Ovary (tissue), 9 donors: ENCODE measurements around the gene HIRA. TPM values are rescaled to one million over a fixed set of nuclear protein-coding genes. Genes with fewer than 3 reads are reported as not detected.
"Not testable (repeated sequence)": the region's sequence is repeated elsewhere in the genome, so short reads cannot be mapped to it uniquely, and the experiment has no call there.

Experiments used
- DNase-seq, 5 donors: peaks; one replicate each; pipeline ENCODE4 v3.0.0-alpha.2; 2019 to 2020
- H3K27ac ChIP-seq, 2 donors: fragments of 200-600 bp; one replicate each; pipeline versions ENCODE4 v1.5.1 to v1.8.0; 2019 to 2022
- H3K27me3 ChIP-seq: fragments of 200-600 bp; one replicate; pipeline ENCODE4 v1.8.0; 2022
- H3K36me3 ChIP-seq: fragments of 200-600 bp; sonication (generic); one replicate; pipeline ENCODE4 v1.5.1; 2019
- H3K4me1 ChIP-seq: one replicate; pipeline ENCODE4 v1.8.1; 2013; ENCODE audit warnings: mild to moderate bottlenecking, moderate library complexity; ENCODE audit not compliant: insufficient read depth
- H3K4me3 ChIP-seq: fragments of 200-600 bp; sonication (generic); one replicate; pipeline ENCODE4 v1.5.1; 2017
- H3K9me3 ChIP-seq, 2 donors: fragments of 200-600 bp in 1 of 2; sonication (generic) in 1 of 2; one replicate each; pipeline versions ENCODE4 v1.5.1 to v1.8.1; 2013 to 2019; ENCODE audit warnings: mild to moderate bottlenecking in 1 of 2, moderate library complexity in 1 of 2
- EP300 ChIP-seq: sonication (generic); formaldehyde crosslinking; IDR thresholded peaks from one replicate; pipeline ENCODE4 v1.6.1; 2017; ENCODE audit warnings: antibody characterized with exemption
- POLR2A ChIP-seq: fragments of 450-650 bp; IDR thresholded peaks from one replicate; pipeline ENCODE4 v1.6.1; 2017; ENCODE audit warnings: antibody characterized with exemption, mild to moderate bottlenecking, moderate library complexity
- WGBS, 3 donors: extraction: QIAGEN DNeasy Blood & Tissue Kit in 1 of 3; methylation state at CpG; one replicate each; pipeline versions ENCODE4 v1.1.5 to v1.1.7; 2013 to 2017; 5-methylcytosine and 5-hydroxymethylcytosine counted together
- intact Hi-C, 4 donors: fragments of 100-400 bp; cut with DNase I; formaldehyde crosslinking; loops; one replicate each; pipeline versions ENCODE4 v1.11.0 to v1.15.1; 2022 to 2023
- polyA plus RNA-seq, 2 donors: library from polyadenylated mRNA; stranded (reverse); fragments of 200-250 nt in 1 of 2; fragments of 350-450 nt in 1 of 2; fragmentation: Illumina TruSeq in 1 of 2; extraction: RNeasy Lipid Tissue Mini Kit (QIAGEN cat#74804) in 1 of 2; gene quantifications; one replicate each; pipeline ENCODE4 v1.2.3, GENCODE V29; 2013 to 2014
- total RNA-seq, 7 donors: library from RNA; depleted of rRNA in 2 of 7; stranded (reverse); fragments of >200 nt in 2 of 7; fragmentation: NEBNext Ultra II Directional in 3 of 7; extraction: Animal tissue kit (Norgen Biotek cat#: 25700) in 3 of 7; gene quantifications; one replicate each; pipeline versions ENCODE4 v1.1.0 to v1.2.4, GENCODE V29; 2016 to 2023
- TF ChIP-seq, protein P1 (sequence below), 3 donors: fragments of 450-650 bp in 2 of 3; fragments of 200-600 bp in 1 of 3; IDR thresholded peaks; one replicate each; pipeline versions ENCODE4 v1.5.1 to v1.8.0; 2016 to 2022; ENCODE audit warnings: antibody characterized with exemption in 3 of 3, mild to moderate bottlenecking in 1 of 3
- donor health status: DM: no; HTN: no; CAD: no; lungs with moderate emphysema.
- donor health status: DM: no; HTN: no; CAD: no.
- donor health status: Bipolar disorder and iron deficiency.
- donor health status: DM: yes; HTN: yes; CAD: no.
- donor health status: DM: no; HTN: no; CAD: no.
- donor health status: DM: yes; HTN: yes; CAD: no.

Gene HIRA
- total and polyA plus RNA-seq, 9 donors, result 7.2 to 31.6 (median 19.8) TPM

- TF ChIP-seq EP300 (no peak), POLR2A (no peak)
- TF ChIP-seq, protein P1, sequence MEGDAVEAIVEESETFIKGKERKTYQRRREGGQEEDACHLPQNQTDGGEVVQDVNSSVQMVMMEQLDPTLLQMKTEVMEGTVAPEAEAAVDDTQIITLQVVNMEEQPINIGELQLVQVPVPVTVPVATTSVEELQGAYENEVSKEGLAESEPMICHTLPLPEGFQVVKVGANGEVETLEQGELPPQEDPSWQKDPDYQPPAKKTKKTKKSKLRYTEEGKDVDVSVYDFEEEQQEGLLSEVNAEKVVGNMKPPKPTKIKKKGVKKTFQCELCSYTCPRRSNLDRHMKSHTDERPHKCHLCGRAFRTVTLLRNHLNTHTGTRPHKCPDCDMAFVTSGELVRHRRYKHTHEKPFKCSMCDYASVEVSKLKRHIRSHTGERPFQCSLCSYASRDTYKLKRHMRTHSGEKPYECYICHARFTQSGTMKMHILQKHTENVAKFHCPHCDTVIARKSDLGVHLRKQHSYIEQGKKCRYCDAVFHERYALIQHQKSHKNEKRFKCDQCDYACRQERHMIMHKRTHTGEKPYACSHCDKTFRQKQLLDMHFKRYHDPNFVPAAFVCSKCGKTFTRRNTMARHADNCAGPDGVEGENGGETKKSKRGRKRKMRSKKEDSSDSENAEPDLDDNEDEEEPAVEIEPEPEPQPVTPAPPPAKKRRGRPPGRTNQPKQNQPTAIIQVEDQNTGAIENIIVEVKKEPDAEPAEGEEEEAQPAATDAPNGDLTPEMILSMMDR (IDR thresholded peaks at IDR 0.05), result no peak
- Histone ChIP-seq H3K4me1 (no peaks in the 10 kb centered on the region), H3K27me3 (no peaks in the 10 kb centered on the region), H3K27ac (no peak overlapping the region), H3K36me3 (no peaks in the 10 kb centered on the region), H3K4me3 (no peak overlapping the region), H3K9me3 (no peaks in the 10 kb centered on the region)
- 70 to 83% (median 82%) methylated on average over 7 to 8 of the region's 8 CpGs for WGBS, 3 donors
- intact Hi-C loops, result no loop called here
- no peak for DNase-seq
These were observed 9.1 kb upstream of the HIRA start for GRCh38 chr22:19440411-19441195.

- no peaks in the 10 kb centered on the region for H3K27me3 ChIP-seq
- H3K36me3 ChIP-seq, result no peaks in the 10 kb centered on the region
- no peaks in the 10 kb centered on the region for H3K9me3 ChIP-seq
- TF ChIP-seq POLR2A, result no peak
- TF ChIP-seq, protein P1 (IDR thresholded peaks at IDR 0.05), result no peak
- no peak for TF ChIP-seq EP300
- no peak overlapping the region for H3K27ac ChIP-seq
- H3K4me1 ChIP-seq, result no peaks in the 10 kb centered on the region
- 87 to 93% (median 87%) methylated on average over 7 of the region's 7 CpGs for WGBS, 3 donors
- DNase-seq, result no peak
- H3K4me3 ChIP-seq, result no peak overlapping the region
- intact Hi-C loops, result no loop called here
These were observed 6.8 kb upstream of the HIRA start for GRCh38 chr22:19438298-19438697.

DNA sequence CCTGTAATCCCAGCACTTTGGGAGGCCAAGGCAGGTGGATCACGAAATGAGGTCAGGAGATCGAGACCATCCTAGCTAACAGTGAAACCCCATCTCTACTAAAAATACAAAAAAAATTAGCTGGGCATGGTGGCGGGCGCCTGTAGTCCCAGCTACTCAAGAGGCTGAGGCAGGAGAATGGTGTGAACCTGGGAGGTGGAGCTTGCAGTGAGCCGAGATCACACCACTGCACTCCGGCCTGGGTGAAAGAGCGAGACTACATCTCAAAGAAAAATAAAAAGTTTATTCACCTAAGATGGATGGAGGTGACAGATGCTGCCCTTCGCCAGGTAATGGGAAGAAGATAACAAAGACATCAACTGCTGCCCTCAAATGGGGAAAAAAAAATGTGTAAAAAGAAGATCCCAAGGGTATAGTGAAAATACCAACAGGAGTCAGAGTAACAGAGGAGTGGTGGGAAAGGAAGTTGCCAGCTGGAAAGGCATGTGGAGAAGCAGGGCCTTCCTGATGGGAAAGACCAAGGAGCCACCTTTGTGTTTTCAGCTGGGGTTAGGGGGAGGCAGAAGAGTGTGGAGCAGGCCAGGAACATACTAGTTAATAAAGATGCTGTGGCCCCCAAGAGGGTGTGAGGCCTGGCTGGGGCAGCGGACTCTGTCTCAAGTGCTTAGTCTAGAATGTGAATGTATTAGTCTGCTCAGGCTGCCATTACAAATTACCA, 5.1 kb upstream of the HIRA start:
- intact Hi-C loops, H3K36me3 ChIP-seq, H3K27ac ChIP-seq, H3K4me3 ChIP-seq, H3K9me3 ChIP-seq, DNase-seq, H3K27me3 ChIP-seq, H3K4me1 ChIP-seq: not testable (repeated sequence)
- 87 to 92% (median 91%) methylated on average over 9 of the region's 9 CpGs for WGBS, 3 donors

GRCh38 chr22:19434829-19435580, 3.5 kb upstream of the HIRA start:
- TF ChIP-seq POLR2A, result no peak
- no peak for TF ChIP-seq EP300
- TF ChIP-seq, protein P1 (IDR thresholded peaks at IDR 0.05), result no peak
- intact Hi-C loops, result no loop called here
- Histone ChIP-seq H3K4me3 (no peak overlapping the region), H3K27me3 (no peaks in the 10 kb centered on the region), H3K4me1 (peaks cover 9% of the 10 kb centered on the region), H3K36me3 (no peaks in the 10 kb centered on the region), H3K9me3 (no peaks in the 10 kb centered on the region), H3K27ac (no peak overlapping the region)
- no peak for DNase-seq
- WGBS, 3 donors, result 59 to 70% (median 69%) methylated on average over 2 of the region's 2 CpGs
